ENCODE measurements around the gene CHCHD4.

- TF ChIP-seq, protein P1, sequence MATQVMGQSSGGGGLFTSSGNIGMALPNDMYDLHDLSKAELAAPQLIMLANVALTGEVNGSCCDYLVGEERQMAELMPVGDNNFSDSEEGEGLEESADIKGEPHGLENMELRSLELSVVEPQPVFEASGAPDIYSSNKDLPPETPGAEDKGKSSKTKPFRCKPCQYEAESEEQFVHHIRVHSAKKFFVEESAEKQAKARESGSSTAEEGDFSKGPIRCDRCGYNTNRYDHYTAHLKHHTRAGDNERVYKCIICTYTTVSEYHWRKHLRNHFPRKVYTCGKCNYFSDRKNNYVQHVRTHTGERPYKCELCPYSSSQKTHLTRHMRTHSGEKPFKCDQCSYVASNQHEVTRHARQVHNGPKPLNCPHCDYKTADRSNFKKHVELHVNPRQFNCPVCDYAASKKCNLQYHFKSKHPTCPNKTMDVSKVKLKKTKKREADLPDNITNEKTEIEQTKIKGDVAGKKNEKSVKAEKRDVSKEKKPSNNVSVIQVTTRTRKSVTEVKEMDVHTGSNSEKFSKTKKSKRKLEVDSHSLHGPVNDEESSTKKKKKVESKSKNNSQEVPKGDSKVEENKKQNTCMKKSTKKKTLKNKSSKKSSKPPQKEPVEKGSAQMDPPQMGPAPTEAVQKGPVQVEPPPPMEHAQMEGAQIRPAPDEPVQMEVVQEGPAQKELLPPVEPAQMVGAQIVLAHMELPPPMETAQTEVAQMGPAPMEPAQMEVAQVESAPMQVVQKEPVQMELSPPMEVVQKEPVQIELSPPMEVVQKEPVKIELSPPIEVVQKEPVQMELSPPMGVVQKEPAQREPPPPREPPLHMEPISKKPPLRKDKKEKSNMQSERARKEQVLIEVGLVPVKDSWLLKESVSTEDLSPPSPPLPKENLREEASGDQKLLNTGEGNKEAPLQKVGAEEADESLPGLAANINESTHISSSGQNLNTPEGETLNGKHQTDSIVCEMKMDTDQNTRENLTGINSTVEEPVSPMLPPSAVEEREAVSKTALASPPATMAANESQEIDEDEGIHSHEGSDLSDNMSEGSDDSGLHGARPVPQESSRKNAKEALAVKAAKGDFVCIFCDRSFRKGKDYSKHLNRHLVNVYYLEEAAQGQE (IDR thresholded peaks at IDR 0.05; ENCODE audit: insufficient replicate concordance, low read depth), result no peak
- TF ChIP-seq POLR2AphosphoS5 (IDR thresholded peaks at IDR 0.05; ENCODE audit: low read depth), result no peak
- TF ChIP-seq, protein P2, sequence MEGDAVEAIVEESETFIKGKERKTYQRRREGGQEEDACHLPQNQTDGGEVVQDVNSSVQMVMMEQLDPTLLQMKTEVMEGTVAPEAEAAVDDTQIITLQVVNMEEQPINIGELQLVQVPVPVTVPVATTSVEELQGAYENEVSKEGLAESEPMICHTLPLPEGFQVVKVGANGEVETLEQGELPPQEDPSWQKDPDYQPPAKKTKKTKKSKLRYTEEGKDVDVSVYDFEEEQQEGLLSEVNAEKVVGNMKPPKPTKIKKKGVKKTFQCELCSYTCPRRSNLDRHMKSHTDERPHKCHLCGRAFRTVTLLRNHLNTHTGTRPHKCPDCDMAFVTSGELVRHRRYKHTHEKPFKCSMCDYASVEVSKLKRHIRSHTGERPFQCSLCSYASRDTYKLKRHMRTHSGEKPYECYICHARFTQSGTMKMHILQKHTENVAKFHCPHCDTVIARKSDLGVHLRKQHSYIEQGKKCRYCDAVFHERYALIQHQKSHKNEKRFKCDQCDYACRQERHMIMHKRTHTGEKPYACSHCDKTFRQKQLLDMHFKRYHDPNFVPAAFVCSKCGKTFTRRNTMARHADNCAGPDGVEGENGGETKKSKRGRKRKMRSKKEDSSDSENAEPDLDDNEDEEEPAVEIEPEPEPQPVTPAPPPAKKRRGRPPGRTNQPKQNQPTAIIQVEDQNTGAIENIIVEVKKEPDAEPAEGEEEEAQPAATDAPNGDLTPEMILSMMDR (IDR thresholded peaks at IDR 0.05; ENCODE audit: insufficient read depth, low read length), result no peak
- TF ChIP-seq GABPA (IDR thresholded peaks at IDR 0.05; ENCODE audit: low read depth), result no peak
- TF ChIP-seq SPI1 (IDR thresholded peaks at IDR 0.05; ENCODE audit: borderline replicate concordance, low read depth), result no peak
Observed at GRCh38 chr3:14092464-14092863, 32.2 kb downstream of the CHCHD4 start.
